HepG2 (cell line): ENCODE data around the gene MIF4GD. TPM values are rescaled to one million over a fixed set of nuclear protein-coding genes. Genes with fewer than 3 reads are reported as not detected.

ENCODE experiments used
- ATF1 ChIP-seq: IDR thresholded peaks from 2 replicates; pipeline ENCODE4 v1.6.1; 2016; ENCODE audit warnings: mild to moderate bottlenecking, control low read depth
- EZH2 ChIP-seq: conservative IDR thresholded peaks from 2 replicates; pipeline ENCODE4 v1.6.1; 2012; ENCODE audit warnings: mild to moderate bottlenecking, low read depth, low read length, moderate library complexity
- GFI1 ChIP-seq: sonication (generic); formaldehyde crosslinking; IDR thresholded peaks from 2 replicates; pipeline ENCODE4 v1.5.0; 2020; ENCODE audit warnings: missing genetic modification reagents, mild to moderate bottlenecking, borderline replicate concordance
- HNF4G ChIP-seq, 2 experiments: sonication (generic) in 1 of 2; formaldehyde crosslinking in 1 of 2; IDR thresholded peaks; 2 replicates each; pipeline versions ENCODE4 v1.4.0 to v1.6.1; 2011 to 2020; ENCODE audit warnings: borderline replicate concordance in 2 of 2, low read depth in 2 of 2, mild to moderate bottlenecking in 2 of 2, low read length in 1 of 2, missing genetic modification reagents in 1 of 2, moderate library complexity in 1 of 2
- HNRNPL ChIP-seq: fragments of 200-400 bp; formaldehyde crosslinking; IDR thresholded peaks from 2 replicates; pipeline ENCODE4 v1.6.1; 2017; ENCODE audit warnings: mild to moderate bottlenecking, low read depth, low read length
- MBNL3 ChIP-seq: fragments of 250-450 bp; sonication (Bioruptor Pico); conservative IDR thresholded peaks from 2 replicates; pipeline ENCODE4 v1.8.0; 2022; ENCODE audit warnings: mild to moderate bottlenecking, inconsistent platforms
- MIER2 ChIP-seq: IDR thresholded peaks from 2 replicates; pipeline ENCODE4 v1.6.1; 2016; ENCODE audit warnings: missing biosample characterization, missing genetic modification reagents
- MYC ChIP-seq: sonication (generic); formaldehyde crosslinking; IDR thresholded peaks from 2 replicates; pipeline ENCODE4 v1.9.0; 2021; ENCODE audit warnings: missing genetic modification reagents, borderline replicate concordance
- PITX1 ChIP-seq: sonication (generic); formaldehyde crosslinking; IDR thresholded peaks from 2 replicates; pipeline ENCODE4 v1.5.1; 2020; ENCODE audit warnings: mild to moderate bottlenecking, missing genetic modification reagents
- PRPF4 ChIP-seq: fragments of 200-400 bp; formaldehyde crosslinking; IDR thresholded peaks from 2 replicates; pipeline ENCODE4 v1.6.1; 2016; ENCODE audit warnings: low read length, low read depth; ENCODE audit not compliant: poor library complexity, severe bottlenecking
- RAD51 ChIP-seq: fragments of 450-650 bp; IDR thresholded peaks from 2 replicates; pipeline ENCODE4 v1.6.1; 2016; ENCODE audit warnings: borderline replicate concordance
- RELA ChIP-seq: sonication (generic); formaldehyde crosslinking; IDR thresholded peaks from 2 replicates; pipeline ENCODE4 v1.4.0; 2020; ENCODE audit warnings: missing genetic modification reagents
- ZNF20 ChIP-seq: sonication (generic); formaldehyde crosslinking; IDR thresholded peaks from 2 replicates; pipeline ENCODE4 v1.4.0; 2020; ENCODE audit warnings: mild to moderate bottlenecking, moderate library complexity, missing genetic modification reagents
- ZNF543 ChIP-seq: sonication (generic); formaldehyde crosslinking; IDR thresholded peaks from 2 replicates; pipeline ENCODE4 v1.4.0; 2020; ENCODE audit warnings: mild to moderate bottlenecking, missing genetic modification reagents
- ZNF564 ChIP-seq: sonication (generic); formaldehyde crosslinking; IDR thresholded peaks from 2 replicates; pipeline ENCODE4 v1.8.1; 2023; ENCODE audit warnings: mild to moderate bottlenecking, missing genetic modification reagents
- ZNF598 ChIP-seq: sonication (generic); formaldehyde crosslinking; IDR thresholded peaks from 2 replicates; pipeline ENCODE4 v1.5.1; 2020; ENCODE audit warnings: mild to moderate bottlenecking, missing genetic modification reagents, borderline replicate concordance
- ZNF781 ChIP-seq: sonication (generic); formaldehyde crosslinking; IDR thresholded peaks from 2 replicates; pipeline ENCODE4 v1.5.1; 2020; ENCODE audit warnings: borderline replicate concordance, mild to moderate bottlenecking, missing genetic modification reagents; ENCODE audit errors: not compliant biosample characterization
- ZNF816 ChIP-seq: sonication (generic); formaldehyde crosslinking; IDR thresholded peaks from 2 replicates; pipeline ENCODE4 v1.8.0; 2022; ENCODE audit warnings: missing genetic modification reagents, mild to moderate bottlenecking, borderline replicate concordance
- polyA plus RNA-seq, 8 experiments: library from polyadenylated mRNA; depleted of rRNA in 3 of 8; stranded (reverse) in 7 of 8; unstranded in 1 of 8; fragments of >200 nt; fragmentation: Illumina TruSeq in 4 of 8; extraction: Trizol in 4 of 8; gene quantifications; 2 replicates each; pipeline versions ENCODE4 v1.2.1 to v1.2.3, GENCODE V29; 2011 to 2016; ENCODE audit warnings: low read depth in 4 of 8, missing spikeins in 1 of 8, mixed read lengths in 1 of 8; ENCODE audit not compliant: insufficient read depth in 1 of 8
- total RNA-seq, 5 experiments: library from RNA; depleted of rRNA; stranded (reverse); fragments of >200 nt; fragmentation: Illumina TruSeq; extraction: Trizol; gene quantifications; 2 replicates each; pipeline ENCODE4 v1.2.3, GENCODE V29; 2016; ENCODE audit warnings: low read depth in 1 of 5
- TF ChIP-seq, protein P1 (sequence below): sonication (generic); formaldehyde crosslinking; IDR thresholded peaks from 2 replicates; pipeline ENCODE4 v1.5.1; 2020; ENCODE audit warnings: mild to moderate bottlenecking, missing genetic modification reagents, moderate library complexity
- TF ChIP-seq, protein P2 (sequence below): sonication (generic); formaldehyde crosslinking; IDR thresholded peaks from 2 replicates; pipeline ENCODE4 v1.4.0; 2020; ENCODE audit warnings: missing genetic modification reagents, borderline replicate concordance
- TF ChIP-seq, protein P3 (sequence below): IDR thresholded peaks from 2 replicates; pipeline ENCODE4 v1.6.1; 2018; ENCODE audit warnings: missing genetic modification reagents

The MIF4GD gene
- total and polyA plus RNA-seq, 2 of the 13 experiments (the other 11 are each of a cell fraction or from before 2014, with no cell fraction given): 14.0 to 28.0 TPM

DNA sequence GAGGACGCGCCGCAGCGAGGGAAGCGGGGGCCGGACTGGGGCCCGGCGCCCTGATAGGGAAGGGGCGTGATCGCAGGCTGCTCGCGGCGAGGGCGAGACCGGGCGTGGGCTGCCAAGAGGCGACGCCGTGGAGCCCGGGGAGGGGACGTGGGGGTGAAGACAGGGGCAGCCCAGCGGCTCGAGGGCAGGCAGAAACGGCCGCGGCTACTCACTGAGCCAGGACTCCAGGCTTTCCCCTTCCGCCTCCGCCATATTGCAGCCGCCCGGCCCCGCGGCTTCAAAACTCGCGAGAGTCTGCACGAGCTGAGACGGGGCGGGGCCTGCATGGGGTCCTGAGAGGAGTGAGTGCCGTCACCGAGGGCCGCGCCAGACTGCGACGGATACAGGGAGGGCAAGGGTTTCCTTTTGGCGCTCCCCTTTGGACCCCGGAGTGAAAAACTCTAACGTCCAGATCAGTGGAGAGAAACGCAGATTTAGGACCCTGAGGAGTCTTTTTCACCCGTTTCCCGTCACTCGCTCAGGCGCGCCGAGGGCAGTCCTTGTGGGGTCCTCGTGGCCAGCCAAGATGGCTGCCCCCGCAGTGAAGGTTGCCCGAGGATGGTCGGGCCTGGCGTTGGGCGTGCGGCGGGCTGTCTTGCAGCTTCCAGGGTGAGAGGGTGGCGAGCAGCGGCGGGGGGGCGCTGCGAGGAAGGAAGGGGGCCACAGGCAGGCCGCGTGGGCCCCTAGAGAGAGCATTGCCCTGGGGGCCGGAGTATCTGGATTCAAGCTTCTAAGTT, 9.5 kb downstream of the MIF4GD start, which contains the start of the genes GGA3 and MRPS7 (continued):
- no peak for TF ChIP-seq MIER2 (CRISPR knock-in tag)
- TF ChIP-seq, protein P1, sequence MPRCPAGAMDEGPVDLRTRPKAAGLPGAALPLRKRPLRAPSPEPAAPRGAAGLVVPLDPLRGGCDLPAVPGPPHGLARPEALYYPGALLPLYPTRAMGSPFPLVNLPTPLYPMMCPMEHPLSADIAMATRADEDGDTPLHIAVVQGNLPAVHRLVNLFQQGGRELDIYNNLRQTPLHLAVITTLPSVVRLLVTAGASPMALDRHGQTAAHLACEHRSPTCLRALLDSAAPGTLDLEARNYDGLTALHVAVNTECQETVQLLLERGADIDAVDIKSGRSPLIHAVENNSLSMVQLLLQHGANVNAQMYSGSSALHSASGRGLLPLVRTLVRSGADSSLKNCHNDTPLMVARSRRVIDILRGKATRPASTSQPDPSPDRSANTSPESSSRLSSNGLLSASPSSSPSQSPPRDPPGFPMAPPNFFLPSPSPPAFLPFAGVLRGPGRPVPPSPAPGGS (CRISPR knock-in tag): peak; percentile 78
- TF ChIP-seq ZNF20 (CRISPR knock-in tag): no peak
- 0 out of 2 replicates have a peak, but pooled peaks have one; percentile 56 for TF ChIP-seq ATF1 (CRISPR knock-in tag)
- TF ChIP-seq, protein P2, sequence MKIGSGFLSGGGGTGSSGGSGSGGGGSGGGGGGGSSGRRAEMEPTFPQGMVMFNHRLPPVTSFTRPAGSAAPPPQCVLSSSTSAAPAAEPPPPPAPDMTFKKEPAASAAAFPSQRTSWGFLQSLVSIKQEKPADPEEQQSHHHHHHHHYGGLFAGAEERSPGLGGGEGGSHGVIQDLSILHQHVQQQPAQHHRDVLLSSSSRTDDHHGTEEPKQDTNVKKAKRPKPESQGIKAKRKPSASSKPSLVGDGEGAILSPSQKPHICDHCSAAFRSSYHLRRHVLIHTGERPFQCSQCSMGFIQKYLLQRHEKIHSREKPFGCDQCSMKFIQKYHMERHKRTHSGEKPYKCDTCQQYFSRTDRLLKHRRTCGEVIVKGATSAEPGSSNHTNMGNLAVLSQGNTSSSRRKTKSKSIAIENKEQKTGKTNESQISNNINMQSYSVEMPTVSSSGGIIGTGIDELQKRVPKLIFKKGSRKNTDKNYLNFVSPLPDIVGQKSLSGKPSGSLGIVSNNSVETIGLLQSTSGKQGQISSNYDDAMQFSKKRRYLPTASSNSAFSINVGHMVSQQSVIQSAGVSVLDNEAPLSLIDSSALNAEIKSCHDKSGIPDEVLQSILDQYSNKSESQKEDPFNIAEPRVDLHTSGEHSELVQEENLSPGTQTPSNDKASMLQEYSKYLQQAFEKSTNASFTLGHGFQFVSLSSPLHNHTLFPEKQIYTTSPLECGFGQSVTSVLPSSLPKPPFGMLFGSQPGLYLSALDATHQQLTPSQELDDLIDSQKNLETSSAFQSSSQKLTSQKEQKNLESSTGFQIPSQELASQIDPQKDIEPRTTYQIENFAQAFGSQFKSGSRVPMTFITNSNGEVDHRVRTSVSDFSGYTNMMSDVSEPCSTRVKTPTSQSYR (CRISPR knock-in tag): 0 out of 2 replicates have a peak, but pooled peaks have one; percentile 29
- TF ChIP-seq PITX1 (CRISPR knock-in tag): peak; percentile 35; the same call in 1 of the 2 replicates
- peak; percentile 77 for TF ChIP-seq ZNF781 (CRISPR knock-in tag)
- TF ChIP-seq MBNL3 (CRISPR knock-in tag): no peak
- TF ChIP-seq MYC (CRISPR knock-in tag): peak; percentile 69; the same call in 1 of the 2 replicates
- no peak for TF ChIP-seq EZH2
- TF ChIP-seq PRPF4: no peak
- 0 out of 2 replicates have a peak, but pooled peaks have one; percentile 44 for TF ChIP-seq ZNF598
- no peak; the same call in 1 of the 2 replicates for TF ChIP-seq RELA (CRISPR knock-in tag)
- TF ChIP-seq, protein P3, sequence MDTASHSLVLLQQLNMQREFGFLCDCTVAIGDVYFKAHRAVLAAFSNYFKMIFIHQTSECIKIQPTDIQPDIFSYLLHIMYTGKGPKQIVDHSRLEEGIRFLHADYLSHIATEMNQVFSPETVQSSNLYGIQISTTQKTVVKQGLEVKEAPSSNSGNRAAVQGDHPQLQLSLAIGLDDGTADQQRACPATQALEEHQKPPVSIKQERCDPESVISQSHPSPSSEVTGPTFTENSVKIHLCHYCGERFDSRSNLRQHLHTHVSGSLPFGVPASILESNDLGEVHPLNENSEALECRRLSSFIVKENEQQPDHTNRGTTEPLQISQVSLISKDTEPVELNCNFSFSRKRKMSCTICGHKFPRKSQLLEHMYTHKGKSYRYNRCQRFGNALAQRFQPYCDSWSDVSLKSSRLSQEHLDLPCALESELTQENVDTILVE (CRISPR knock-in tag): peak; percentile 89
- 0 out of 2 replicates have a peak, but pooled peaks have one; percentile 39 for TF ChIP-seq HNRNPL
- TF ChIP-seq HNF4G (IDR thresholded peaks at IDR 0.05; ENCODE audit: borderline replicate concordance, low read depth, low read length): no peak; the same call in 1 of the 2 replicates
- peak; percentile 55; the same call in 1 of the 2 replicates for TF ChIP-seq HNF4G (CRISPR knock-in tag; IDR thresholded peaks at IDR 0.05; ENCODE audit: borderline replicate concordance, low read depth)
- peak; percentile 27; the same call in 1 of the 2 replicates for TF ChIP-seq GFI1 (CRISPR knock-in tag)
- no peak; the same call in 1 of the 2 replicates for TF ChIP-seq ZNF543
- TF ChIP-seq ZNF564 (CRISPR knock-in tag): peak; percentile 92
- no peak for TF ChIP-seq RAD51
- no peak; the same call in 1 of the 2 replicates for TF ChIP-seq ZNF816 (CRISPR knock-in tag)
